Endometrial microvascular endothelial cells (primary cell): ENCODE measurements around the gene WNT5B. TPM values are rescaled to one million over a fixed set of nuclear protein-coding genes. Genes with fewer than 3 reads are reported as not detected.
"Not testable (repeated sequence)": the region's sequence is repeated elsewhere in the genome, so short reads cannot be mapped to it uniquely, and the experiment has no call there.

Experiments used
- in situ Hi-C: cut with HindIII; loops from 2 replicates; pipeline ENCODE4 v1.10.0; 2017; ENCODE audit warnings: low sequenced_read_pairs, low pct_unique_long_range_greater_than_20kb; ENCODE audit errors: inconsistent ontology term
- total RNA-seq: library from RNA; depleted of rRNA; stranded (reverse); fragments of >200 nt; gene quantifications from one replicate; pipeline ENCODE4 v1.2.3, GENCODE V29; 2015; ENCODE audit errors: inconsistent ontology term

The WNT5B gene
- total RNA-seq, 1 donor from 2014 or later, result 6.1 TPM

GRCh38 chr12:1666685-1667162, 37.7 kb downstream of the WNT5B start:
- in situ Hi-C loops, result loop anchor here (25.0 kb wide), 1 partner anchor 121 kb away; no protein-coding TSS in a partner anchor

DNA sequence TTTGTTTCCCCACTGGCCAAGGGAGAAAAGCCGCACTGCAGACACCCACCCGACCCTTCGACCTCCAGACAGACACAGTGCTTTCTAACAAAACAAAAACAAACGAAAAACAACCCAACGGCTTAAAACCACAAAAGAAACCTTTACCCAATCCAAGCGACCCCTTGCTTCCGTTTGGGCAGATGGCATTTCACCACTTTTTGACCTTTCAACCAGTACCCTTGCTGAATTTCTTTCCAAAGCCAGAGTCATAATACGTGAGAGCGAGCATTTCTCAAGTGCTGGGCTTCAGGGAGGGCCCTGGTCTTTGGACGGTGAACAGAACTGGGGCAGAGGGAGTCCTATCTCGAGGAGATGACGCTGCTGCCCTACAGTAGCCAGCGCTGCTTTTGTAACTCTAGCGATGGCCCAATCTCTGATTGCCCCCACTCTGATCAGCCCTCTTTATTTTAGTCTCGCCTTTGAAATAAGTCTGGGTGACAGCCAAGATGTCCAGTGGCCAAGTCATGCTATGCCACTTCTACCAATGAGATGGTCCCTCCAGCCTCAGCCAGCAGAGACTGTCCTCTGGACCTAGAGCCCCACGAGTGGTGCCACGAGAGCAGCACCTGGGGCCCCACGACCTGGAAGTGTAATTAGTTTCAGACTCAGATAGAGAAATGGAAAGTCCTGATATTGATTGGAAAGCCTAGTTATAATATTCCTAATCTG, 40.0 kb downstream of the WNT5B start:
- in situ Hi-C loops, result loop anchor here (25.0 kb wide), 1 partner anchor 118 kb away; no protein-coding TSS in a partner anchor

- in situ Hi-C loops, result loop anchor here (25.0 kb wide), 1 partner anchor 117 kb away; no protein-coding TSS in a partner anchor
Observed at GRCh38 chr12:1670358-1671268, 41.6 kb downstream of the WNT5B start.

DNA sequence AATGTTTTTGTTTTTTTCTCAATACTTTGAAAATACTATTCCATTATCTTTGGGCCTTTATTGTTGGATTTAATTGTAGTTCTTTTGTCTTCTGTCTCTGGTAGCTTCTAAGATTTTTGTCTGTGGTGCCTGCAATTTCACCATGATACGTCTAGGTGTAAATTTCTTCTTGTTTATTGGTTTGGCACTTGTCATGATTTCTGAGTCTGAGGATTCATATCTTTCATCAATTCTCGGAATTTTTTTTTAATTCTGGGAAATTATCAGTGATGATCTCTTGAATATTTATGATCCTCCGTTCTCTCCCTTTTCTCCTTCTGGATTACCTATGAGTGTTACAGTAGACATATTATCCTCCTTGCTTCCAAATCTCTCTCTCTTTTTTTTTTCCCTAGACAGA, 47.0 kb downstream of the WNT5B start:
- in situ Hi-C loops, result no loop called here

GRCh38 chr12:1680804-1681492, 51.9 kb downstream of the WNT5B start:
- in situ Hi-C loops, result no loop called here

DNA sequence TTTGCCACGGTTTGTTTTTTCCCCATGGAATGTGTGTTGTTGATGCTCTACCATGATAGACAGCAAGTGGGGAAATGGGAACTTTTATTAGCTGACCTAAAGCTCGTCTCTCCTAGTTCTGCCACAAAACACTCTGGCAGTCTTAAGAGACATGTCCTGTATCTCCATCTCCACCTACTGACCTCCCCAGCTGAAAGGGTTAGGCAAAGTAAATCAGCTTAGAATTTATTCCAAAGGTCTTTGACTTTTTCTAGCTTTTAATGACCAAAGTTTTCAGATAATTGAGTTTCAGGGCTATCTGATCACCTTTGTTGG, 52.4 kb downstream of the WNT5B start:
- in situ Hi-C loops, result no loop called here

GRCh38 chr12:1688086-1688710, 59.2 kb downstream of the WNT5B start:
- in situ Hi-C loops, result no loop called here

GRCh38 chr12:1690578-1691122, 61.6 kb downstream of the WNT5B start, which contains the start of gene ADIPOR2:
TSS of gene ADIPOR2 (plus strand) at chr12:1691070. CDS start at chr12:1754344, 63,274 bp downstream.
- in situ Hi-C loops, result no loop called here

DNA sequence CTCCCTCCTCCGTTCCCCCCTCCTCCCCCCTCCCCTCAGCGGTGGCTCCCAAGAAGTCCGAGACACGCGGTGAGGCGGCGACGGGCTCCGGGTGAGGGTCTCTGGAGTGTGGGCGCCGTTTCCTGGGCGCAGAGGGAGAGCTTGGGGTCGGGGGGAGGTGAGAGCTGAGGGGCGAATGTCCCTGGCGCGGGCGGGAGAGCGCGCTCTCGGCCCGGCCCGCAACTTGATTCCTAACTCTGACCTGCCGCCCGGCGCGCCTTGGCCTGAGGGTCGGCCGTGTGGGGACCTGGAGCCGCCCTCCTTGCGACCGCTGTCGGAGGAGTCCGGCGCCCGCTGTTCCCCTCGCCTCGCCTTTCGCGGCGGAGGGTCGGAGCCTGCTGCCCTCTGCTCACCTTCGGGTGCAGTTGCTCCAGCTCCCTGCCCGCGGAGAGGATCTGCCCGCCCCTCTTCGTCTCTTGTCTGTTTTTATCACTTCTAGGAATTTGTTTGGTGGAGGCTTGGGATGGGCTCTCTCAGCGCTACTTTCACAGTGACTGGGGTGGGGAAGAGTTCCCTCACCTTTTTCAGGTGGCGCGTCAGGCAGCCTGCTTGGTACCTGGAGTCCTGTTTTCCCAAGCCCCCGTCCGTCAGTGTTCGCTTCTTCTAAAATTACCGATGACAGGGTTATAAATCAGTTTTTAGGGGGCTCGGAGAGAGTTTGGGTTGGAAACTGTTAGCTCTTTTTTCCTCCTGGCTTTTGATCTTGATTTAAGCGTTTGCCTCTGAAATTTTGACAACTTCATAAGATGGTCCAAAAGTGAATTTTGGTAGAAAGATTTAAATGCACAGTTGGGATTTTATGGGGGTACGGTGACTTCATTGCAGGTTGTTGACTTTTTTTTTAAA, 62.3 kb downstream of the WNT5B start:
- in situ Hi-C loops, result no loop called here

DNA sequence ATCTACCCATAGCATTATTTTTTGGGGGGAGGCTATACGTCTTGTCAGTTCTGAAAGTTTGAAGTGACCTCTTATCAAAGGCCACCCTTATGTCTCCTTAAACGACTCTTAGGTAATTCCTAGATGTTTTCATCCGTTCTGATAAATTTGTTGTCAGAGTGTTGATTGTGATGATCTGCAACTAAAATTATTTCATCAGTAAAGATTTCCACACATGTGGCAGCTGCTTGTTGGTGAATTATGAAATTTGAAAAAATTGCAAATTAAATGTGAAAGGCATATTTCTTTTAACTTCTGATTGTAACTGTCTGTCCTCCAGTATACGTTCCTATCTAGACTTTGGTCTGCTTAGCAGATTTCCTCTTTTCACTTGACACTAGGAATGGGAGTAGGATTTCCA, 63.2 kb downstream of the WNT5B start:
- in situ Hi-C loops, result no loop called here

- in situ Hi-C loops, result no loop called here
Observed at GRCh38 chr12:1692895-1693610, 64.0 kb downstream of the WNT5B start.

- in situ Hi-C loops, result not testable (repeated sequence)
Observed at GRCh38 chr12:1695097-1695496, 66.1 kb downstream of the WNT5B start.

DNA sequence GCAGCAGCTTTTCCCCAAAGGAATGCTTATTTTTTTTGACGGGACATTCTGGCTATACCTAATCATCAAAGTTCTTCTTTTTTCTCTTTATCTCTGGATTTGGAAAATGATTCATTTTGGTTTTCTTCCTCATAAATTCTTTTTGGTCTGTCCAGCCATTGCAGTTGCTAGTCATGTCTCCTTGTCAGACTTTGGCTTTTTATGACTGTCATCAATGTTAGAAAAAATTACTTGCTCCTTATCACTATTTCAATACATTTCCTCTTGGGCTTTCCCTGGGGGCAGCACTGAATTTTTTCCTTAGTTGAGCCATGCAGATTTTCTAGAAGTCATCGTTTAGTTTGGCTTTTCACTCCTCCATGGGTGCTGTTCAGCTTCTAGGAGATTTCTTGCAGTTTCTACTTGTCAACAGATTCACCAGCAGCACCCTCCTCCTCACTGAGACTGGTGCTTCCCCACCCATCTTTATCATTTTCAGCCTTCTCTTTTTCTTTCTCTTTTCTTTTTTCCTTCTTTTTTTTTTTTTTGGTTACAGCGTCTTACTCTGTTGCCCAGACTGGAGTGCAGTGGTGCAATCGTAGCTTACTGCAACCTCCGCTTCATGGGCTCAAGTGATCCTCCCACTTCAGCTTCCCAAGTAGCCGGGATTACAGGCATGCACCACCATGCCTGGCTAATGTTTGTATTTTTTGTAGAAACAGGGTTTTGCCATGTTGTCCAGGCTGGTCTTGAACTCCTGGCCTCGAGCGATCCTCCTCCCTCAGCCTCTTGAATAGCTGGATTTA, 67.0 kb downstream of the WNT5B start:
- in situ Hi-C loops, result no loop called here

- in situ Hi-C loops, result no loop called here
Observed at GRCh38 chr12:1696800-1697199, 67.8 kb downstream of the WNT5B start.
